HepG2 (cell line): ENCODE results near the gene ASCC2. TPM values are rescaled to one million over a fixed set of nuclear protein-coding genes. Genes with fewer than 3 reads are reported as not detected.

Experiments
- AKAP8 ChIP-seq: sonication (generic); formaldehyde crosslinking; IDR thresholded peaks from 2 replicates; pipeline ENCODE4 v1.5.1; 2020; ENCODE audit warnings: mild to moderate bottlenecking, missing genetic modification reagents
- ARID2 ChIP-seq: sonication (generic); formaldehyde crosslinking; IDR thresholded peaks from 2 replicates; pipeline ENCODE4 v1.8.1; 2022; ENCODE audit warnings: mild to moderate bottlenecking, missing genetic modification reagents, borderline replicate concordance
- CBX5 ChIP-seq: sonication (generic); formaldehyde crosslinking; IDR thresholded peaks from 2 replicates; pipeline ENCODE4 v1.4.0; 2020; ENCODE audit warnings: missing genetic modification reagents, borderline replicate concordance
- CENPX ChIP-seq: sonication (generic); formaldehyde crosslinking; IDR thresholded peaks from 2 replicates; pipeline ENCODE4 v1.9.0; 2021; ENCODE audit warnings: mild to moderate bottlenecking, missing genetic modification reagents, moderate library complexity
- HNRNPUL1 ChIP-seq: fragments of 200-400 bp; formaldehyde crosslinking; IDR thresholded peaks from 2 replicates; pipeline ENCODE4 v1.6.1; 2017; ENCODE audit warnings: low read depth, mild to moderate bottlenecking, low read length, moderate library complexity
- JUND ChIP-seq: sonication (generic); formaldehyde crosslinking; IDR thresholded peaks from 2 replicates; pipeline ENCODE4 v1.8.0; 2022; ENCODE audit warnings: mild to moderate bottlenecking, missing genetic modification reagents
- MAZ ChIP-seq, 2 experiments: sonication (generic) in 1 of 2; formaldehyde crosslinking in 1 of 2; IDR thresholded peaks; 2 replicates each; pipeline versions ENCODE4 v1.5.0 to v1.6.1; 2012 to 2020; ENCODE audit warnings: low read depth in 2 of 2, mild to moderate bottlenecking in 2 of 2, borderline replicate concordance in 1 of 2, improper control_type of control experiment in 1 of 2, low read length in 1 of 2, missing genetic modification reagents in 1 of 2, moderate library complexity in 1 of 2
- MZF1 ChIP-seq: sonication (generic); formaldehyde crosslinking; IDR thresholded peaks from 2 replicates; pipeline ENCODE4 v1.8.1; 2023; ENCODE audit warnings: mild to moderate bottlenecking, missing genetic modification reagents, borderline replicate concordance
- NFE2 ChIP-seq: sonication (generic); formaldehyde crosslinking; IDR thresholded peaks from 2 replicates; pipeline ENCODE4 v1.4.0; 2020; ENCODE audit warnings: missing genetic modification reagents
- NFIB ChIP-seq: sonication (generic); formaldehyde crosslinking; IDR thresholded peaks from 2 replicates; pipeline ENCODE4 v1.9.0; 2021; ENCODE audit warnings: missing genetic modification reagents, mild to moderate bottlenecking, borderline replicate concordance
- PHF8 ChIP-seq: sonication (generic); formaldehyde crosslinking; IDR thresholded peaks from 2 replicates; pipeline ENCODE4 v1.5.0; 2020; ENCODE audit warnings: missing genetic modification reagents
- RNF2 ChIP-seq: fragments of 450-650 bp; conservative IDR thresholded peaks from 2 replicates; pipeline ENCODE4 v1.6.1; 2016; ENCODE audit warnings: low read depth
- ZNF552 ChIP-seq: sonication (generic); formaldehyde crosslinking; IDR thresholded peaks from 2 replicates; pipeline ENCODE4 v1.9.0; 2022; ENCODE audit warnings: missing genetic modification reagents, mild to moderate bottlenecking, borderline replicate concordance
- ZNF567 ChIP-seq: sonication (generic); formaldehyde crosslinking; IDR thresholded peaks from 2 replicates; pipeline ENCODE4 v1.8.1; 2023; ENCODE audit warnings: mild to moderate bottlenecking, missing genetic modification reagents, borderline replicate concordance
- ZNF790 ChIP-seq: sonication (generic); formaldehyde crosslinking; IDR thresholded peaks from 2 replicates; pipeline ENCODE4 v1.8.0; 2022; ENCODE audit warnings: missing genetic modification reagents, mild to moderate bottlenecking, borderline replicate concordance
- ZNF839 ChIP-seq: sonication (generic); formaldehyde crosslinking; IDR thresholded peaks from 2 replicates; pipeline ENCODE4 v1.4.0; 2020; ENCODE audit warnings: missing genetic modification reagents, mild to moderate bottlenecking, borderline replicate concordance
- ZSCAN30 ChIP-seq: sonication (generic); formaldehyde crosslinking; IDR thresholded peaks from 2 replicates; pipeline ENCODE4 v1.5.0; 2020; ENCODE audit warnings: mild to moderate bottlenecking, missing genetic modification reagents
- polyA plus RNA-seq, 8 experiments: library from polyadenylated mRNA; depleted of rRNA in 3 of 8; stranded (reverse) in 7 of 8; unstranded in 1 of 8; fragments of >200 nt; fragmentation: Illumina TruSeq in 4 of 8; extraction: Trizol in 4 of 8; gene quantifications; 2 replicates each; pipeline versions ENCODE4 v1.2.1 to v1.2.3, GENCODE V29; 2011 to 2016; ENCODE audit warnings: low read depth in 4 of 8, missing spikeins in 1 of 8, mixed read lengths in 1 of 8; ENCODE audit not compliant: insufficient read depth in 1 of 8
- total RNA-seq, 5 experiments: library from RNA; depleted of rRNA; stranded (reverse); fragments of >200 nt; fragmentation: Illumina TruSeq; extraction: Trizol; gene quantifications; 2 replicates each; pipeline ENCODE4 v1.2.3, GENCODE V29; 2016; ENCODE audit warnings: low read depth in 1 of 5
- TF ChIP-seq, protein P1 (sequence below): sonication (generic); formaldehyde crosslinking; IDR thresholded peaks from 2 replicates; pipeline ENCODE4 v1.4.0; 2020; ENCODE audit warnings: low read depth, mild to moderate bottlenecking, missing genetic modification reagents
- TF ChIP-seq, protein P2 (sequence below): sonication (generic); formaldehyde crosslinking; IDR thresholded peaks from 2 replicates; pipeline ENCODE4 v1.4.0; 2020; ENCODE audit warnings: mild to moderate bottlenecking, missing genetic modification reagents, borderline replicate concordance
- TF ChIP-seq, protein P3 (sequence below): sonication (generic); formaldehyde crosslinking; IDR thresholded peaks from 2 replicates; pipeline ENCODE4 v1.5.0; 2020; ENCODE audit warnings: missing genetic modification reagents
- TF ChIP-seq, protein P4 (sequence below): sonication (generic); formaldehyde crosslinking; IDR thresholded peaks from 2 replicates; pipeline ENCODE4 v1.5.1; 2020; ENCODE audit warnings: mild to moderate bottlenecking, moderate library complexity, missing genetic modification reagents

The ASCC2 gene
- total and polyA plus RNA-seq, 2 of the 13 experiments (the other 11 are each of a cell fraction or from before 2014, with no cell fraction given), result 26.2 to 26.3 TPM

DNA sequence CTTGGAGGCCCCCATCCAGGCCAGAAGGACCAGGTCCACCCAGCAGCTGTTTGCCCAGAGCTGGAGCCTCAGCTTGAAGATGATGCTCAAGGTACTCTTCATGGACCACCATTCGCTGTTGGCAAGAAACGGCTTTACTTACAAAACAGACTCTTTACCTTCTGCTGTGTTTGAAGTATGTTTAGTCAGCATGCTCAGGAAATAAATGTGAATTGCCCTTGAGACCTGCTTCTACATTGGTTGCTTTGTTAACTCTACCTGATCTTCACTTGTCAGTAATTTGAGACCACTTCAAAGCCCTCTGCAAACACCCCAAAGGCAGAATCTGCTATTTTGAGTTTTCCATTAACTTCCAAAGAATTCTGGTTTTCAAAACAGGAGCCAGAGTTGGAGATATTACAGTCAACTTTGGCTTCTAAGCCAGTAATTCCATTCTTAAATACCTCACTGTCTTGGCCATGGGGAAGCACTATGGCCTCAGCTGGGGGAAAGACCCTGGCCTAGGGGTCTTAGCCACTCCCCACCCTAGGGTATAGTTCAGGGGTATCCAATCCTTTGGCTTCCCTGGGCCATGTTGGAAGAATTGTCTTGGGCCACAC, 68.3 kb downstream of the ASCC2 start (continued):
- TF ChIP-seq, protein P1, sequence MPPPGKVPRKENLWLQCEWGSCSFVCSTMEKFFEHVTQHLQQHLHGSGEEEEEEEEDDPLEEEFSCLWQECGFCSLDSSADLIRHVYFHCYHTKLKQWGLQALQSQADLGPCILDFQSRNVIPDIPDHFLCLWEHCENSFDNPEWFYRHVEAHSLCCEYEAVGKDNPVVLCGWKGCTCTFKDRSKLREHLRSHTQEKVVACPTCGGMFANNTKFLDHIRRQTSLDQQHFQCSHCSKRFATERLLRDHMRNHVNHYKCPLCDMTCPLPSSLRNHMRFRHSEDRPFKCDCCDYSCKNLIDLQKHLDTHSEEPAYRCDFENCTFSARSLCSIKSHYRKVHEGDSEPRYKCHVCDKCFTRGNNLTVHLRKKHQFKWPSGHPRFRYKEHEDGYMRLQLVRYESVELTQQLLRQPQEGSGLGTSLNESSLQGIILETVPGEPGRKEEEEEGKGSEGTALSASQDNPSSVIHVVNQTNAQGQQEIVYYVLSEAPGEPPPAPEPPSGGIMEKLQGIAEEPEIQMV, result no peak
- no peak for TF ChIP-seq PHF8 (CRISPR knock-in tag)
- no peak for TF ChIP-seq MAZ (IDR thresholded peaks at IDR 0.05; ENCODE audit: borderline replicate concordance, low read depth, low read length)
- TF ChIP-seq MAZ (CRISPR knock-in tag; IDR thresholded peaks at IDR 0.05; ENCODE audit: low read depth), result no peak
- no peak for TF ChIP-seq JUND (CRISPR knock-in tag)
- no peak for TF ChIP-seq MZF1
- no peak for TF ChIP-seq HNRNPUL1
- TF ChIP-seq NFE2 (CRISPR knock-in tag), result no peak
- TF ChIP-seq CENPX (CRISPR knock-in tag), result no peak
- TF ChIP-seq ZSCAN30 (CRISPR knock-in tag), result no peak; the same call in 1 of the 2 replicates
- TF ChIP-seq ZNF790 (CRISPR knock-in tag), result no peak
- TF ChIP-seq AKAP8 (CRISPR knock-in tag), result no peak
- TF ChIP-seq ZNF552 (CRISPR knock-in tag), result no peak
- TF ChIP-seq, protein P2, sequence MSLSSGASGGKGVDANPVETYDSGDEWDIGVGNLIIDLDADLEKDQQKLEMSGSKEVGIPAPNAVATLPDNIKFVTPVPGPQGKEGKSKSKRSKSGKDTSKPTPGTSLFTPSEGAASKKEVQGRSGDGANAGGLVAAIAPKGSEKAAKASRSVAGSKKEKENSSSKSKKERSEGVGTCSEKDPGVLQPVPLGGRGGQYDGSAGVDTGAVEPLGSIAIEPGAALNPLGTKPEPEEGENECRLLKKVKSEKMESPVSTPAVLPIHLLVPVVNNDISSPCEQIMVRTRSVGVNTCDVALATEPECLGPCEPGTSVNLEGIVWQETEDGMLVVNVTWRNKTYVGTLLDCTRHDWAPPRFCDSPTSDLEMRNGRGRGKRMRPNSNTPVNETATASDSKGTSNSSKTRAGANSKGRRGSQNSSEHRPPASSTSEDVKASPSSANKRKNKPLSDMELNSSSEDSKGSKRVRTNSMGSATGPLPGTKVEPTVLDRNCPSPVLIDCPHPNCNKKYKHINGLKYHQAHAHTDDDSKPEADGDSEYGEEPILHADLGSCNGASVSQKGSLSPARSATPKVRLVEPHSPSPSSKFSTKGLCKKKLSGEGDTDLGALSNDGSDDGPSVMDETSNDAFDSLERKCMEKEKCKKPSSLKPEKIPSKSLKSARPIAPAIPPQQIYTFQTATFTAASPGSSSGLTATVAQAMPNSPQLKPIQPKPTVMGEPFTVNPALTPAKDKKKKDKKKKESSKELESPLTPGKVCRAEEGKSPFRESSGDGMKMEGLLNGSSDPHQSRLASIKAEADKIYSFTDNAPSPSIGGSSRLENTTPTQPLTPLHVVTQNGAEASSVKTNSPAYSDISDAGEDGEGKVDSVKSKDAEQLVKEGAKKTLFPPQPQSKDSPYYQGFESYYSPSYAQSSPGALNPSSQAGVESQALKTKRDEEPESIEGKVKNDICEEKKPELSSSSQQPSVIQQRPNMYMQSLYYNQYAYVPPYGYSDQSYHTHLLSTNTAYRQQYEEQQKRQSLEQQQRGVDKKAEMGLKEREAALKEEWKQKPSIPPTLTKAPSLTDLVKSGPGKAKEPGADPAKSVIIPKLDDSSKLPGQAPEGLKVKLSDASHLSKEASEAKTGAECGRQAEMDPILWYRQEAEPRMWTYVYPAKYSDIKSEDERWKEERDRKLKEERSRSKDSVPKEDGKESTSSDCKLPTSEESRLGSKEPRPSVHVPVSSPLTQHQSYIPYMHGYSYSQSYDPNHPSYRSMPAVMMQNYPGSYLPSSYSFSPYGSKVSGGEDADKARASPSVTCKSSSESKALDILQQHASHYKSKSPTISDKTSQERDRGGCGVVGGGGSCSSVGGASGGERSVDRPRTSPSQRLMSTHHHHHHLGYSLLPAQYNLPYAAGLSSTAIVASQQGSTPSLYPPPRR (CRISPR knock-in tag), result peak; percentile 69; the same call in 1 of the 2 replicates
- TF ChIP-seq ARID2 (CRISPR knock-in tag), result no peak
- no peak for TF ChIP-seq NFIB (CRISPR knock-in tag)
- TF ChIP-seq ZNF839 (CRISPR knock-in tag), result no peak
- TF ChIP-seq CBX5 (CRISPR knock-in tag), result no peak
- TF ChIP-seq RNF2, result no peak
- TF ChIP-seq, protein P3, sequence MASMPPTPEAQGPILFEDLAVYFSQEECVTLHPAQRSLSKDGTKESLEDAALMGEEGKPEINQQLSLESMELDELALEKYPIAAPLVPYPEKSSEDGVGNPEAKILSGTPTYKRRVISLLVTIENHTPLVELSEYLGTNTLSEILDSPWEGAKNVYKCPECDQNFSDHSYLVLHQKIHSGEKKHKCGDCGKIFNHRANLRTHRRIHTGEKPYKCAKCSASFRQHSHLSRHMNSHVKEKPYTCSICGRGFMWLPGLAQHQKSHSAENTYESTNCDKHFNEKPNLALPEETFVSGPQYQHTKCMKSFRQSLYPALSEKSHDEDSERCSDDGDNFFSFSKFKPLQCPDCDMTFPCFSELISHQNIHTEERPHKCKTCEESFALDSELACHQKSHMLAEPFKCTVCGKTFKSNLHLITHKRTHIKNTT (CRISPR knock-in tag), result no peak
- no peak for TF ChIP-seq ZNF567 (CRISPR knock-in tag)
- TF ChIP-seq, protein P4, sequence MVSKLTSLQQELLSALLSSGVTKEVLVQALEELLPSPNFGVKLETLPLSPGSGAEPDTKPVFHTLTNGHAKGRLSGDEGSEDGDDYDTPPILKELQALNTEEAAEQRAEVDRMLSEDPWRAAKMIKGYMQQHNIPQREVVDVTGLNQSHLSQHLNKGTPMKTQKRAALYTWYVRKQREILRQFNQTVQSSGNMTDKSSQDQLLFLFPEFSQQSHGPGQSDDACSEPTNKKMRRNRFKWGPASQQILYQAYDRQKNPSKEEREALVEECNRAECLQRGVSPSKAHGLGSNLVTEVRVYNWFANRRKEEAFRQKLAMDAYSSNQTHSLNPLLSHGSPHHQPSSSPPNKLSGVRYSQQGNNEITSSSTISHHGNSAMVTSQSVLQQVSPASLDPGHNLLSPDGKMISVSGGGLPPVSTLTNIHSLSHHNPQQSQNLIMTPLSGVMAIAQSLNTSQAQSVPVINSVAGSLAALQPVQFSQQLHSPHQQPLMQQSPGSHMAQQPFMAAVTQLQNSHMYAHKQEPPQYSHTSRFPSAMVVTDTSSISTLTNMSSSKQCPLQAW (CRISPR knock-in tag), result peak; percentile 47; the same call in 1 of the 2 replicates
